Glutamatergic neuron (in vitro differentiated cells): ENCODE results near the gene GLIS1. TPM values are rescaled to one million over a fixed set of nuclear protein-coding genes. Genes with fewer than 3 reads are reported as not detected.
A peak's percentile ranks its signal among the peaks of the same experiment; 100 is the strongest.

Experiments used
- DNase-seq: peaks from one replicate; pipeline ENCODE4 v3.0.0; 2022
- H3K27ac Mint-ChIP-seq: one replicate; pipeline ENCODE4 v1.8.0; 2020; ENCODE audit warnings: mild to moderate bottlenecking, mixed read lengths, inconsistent platforms; ENCODE audit not compliant: unreplicated experiment
- H3K27me3 Mint-ChIP-seq: one replicate; pipeline ENCODE4 v1.8.0; 2020; ENCODE audit warnings: mild to moderate bottlenecking, moderate library complexity, mixed read lengths, inconsistent platforms; ENCODE audit not compliant: unreplicated experiment
- H3K36me3 Mint-ChIP-seq: one replicate; pipeline ENCODE4 v1.8.0; 2020; ENCODE audit warnings: mild to moderate bottlenecking, mixed read lengths, inconsistent platforms; ENCODE audit not compliant: unreplicated experiment
- H3K4me1 Mint-ChIP-seq: one replicate; pipeline ENCODE4 v1.8.0; 2020; ENCODE audit warnings: mild to moderate bottlenecking, low read depth, mixed read lengths, inconsistent platforms; ENCODE audit not compliant: unreplicated experiment
- H3K4me3 Mint-ChIP-seq: one replicate; pipeline ENCODE4 v1.8.0; 2020; ENCODE audit warnings: mild to moderate bottlenecking, mixed read lengths, inconsistent platforms; ENCODE audit not compliant: unreplicated experiment
- H3K9me3 Mint-ChIP-seq: one replicate; pipeline ENCODE4 v1.8.0; 2020; ENCODE audit warnings: mild to moderate bottlenecking, moderate library complexity, mixed read lengths, inconsistent platforms; ENCODE audit not compliant: unreplicated experiment
- CTCF ChIP-seq: fragments of 200-600 bp; sonication (generic); IDR thresholded peaks from one replicate; pipeline ENCODE4 v1.5.0; 2021; ENCODE audit not compliant: partially characterized antibody, unreplicated experiment
- total RNA-seq: library from RNA; stranded (reverse); fragmentation: NEBNext Ultra II Directional; extraction: Animal tissue kit (Norgen Biotek cat#: 25700); gene quantifications from one replicate; pipeline ENCODE4 v1.2.1, GENCODE V29; 2021; ENCODE audit not compliant: unreplicated experiment

GLIS1 gene
- total RNA-seq, 1 donor from 2014 or later, result 0.76 TPM

GRCh38 chr1:53738205-53739108 lies 507 bp downstream of the GLIS1 start:
- Mint-ChIP-seq H3K27me3 (no peaks in the 10 kb centered on the region), H3K4me3 (peak overlapping the region; percentile 38), H3K36me3 (peaks cover 9% of the 10 kb centered on the region), H3K9me3 (peaks cover 6% of the 10 kb centered on the region), H3K4me1 (peaks cover 13% of the 10 kb centered on the region), H3K27ac (no peak overlapping the region)
- TF ChIP-seq CTCF, result no peak
- no peak for DNase-seq

- Mint-ChIP-seq H3K4me1 (peaks cover 13% of the 10 kb centered on the region), H3K9me3 (peaks cover 5% of the 10 kb centered on the region), H3K36me3 (peaks cover 2% of the 10 kb centered on the region), H3K27me3 (no peaks in the 10 kb centered on the region), H3K27ac (no peak overlapping the region), H3K4me3 (no peak overlapping the region)
- peak; percentile 40 for DNase-seq
- no peak for TF ChIP-seq CTCF
Measured at GRCh38 chr1:53737648-53738204, 1.2 kb downstream of the GLIS1 start.

GRCh38 chr1:53736290-53736689 lies 2.7 kb downstream of the GLIS1 start:
- Mint-ChIP-seq H3K9me3 (peaks cover 4% of the 10 kb centered on the region), H3K4me3 (no peak overlapping the region), H3K27ac (no peak overlapping the region), H3K36me3 (no peaks in the 10 kb centered on the region), H3K4me1 (peaks cover 13% of the 10 kb centered on the region), H3K27me3 (no peaks in the 10 kb centered on the region)
- DNase-seq, result no peak
- no peak for TF ChIP-seq CTCF

GRCh38 chr1:53735681-53736080 lies 3.3 kb downstream of the GLIS1 start:
- Mint-ChIP-seq H3K9me3 (peaks cover 4% of the 10 kb centered on the region), H3K27me3 (no peaks in the 10 kb centered on the region)
- no peak for TF ChIP-seq CTCF

GRCh38 chr1:53735261-53735660 lies 3.7 kb downstream of the GLIS1 start:
- H3K27ac Mint-ChIP-seq, result no peak overlapping the region

More at GRCh38 chr1:53735681-53736080, 3.3 kb downstream of the GLIS1 start:
- DNase-seq, result no peak
- no peak overlapping the region for H3K27ac Mint-ChIP-seq
- no peak overlapping the region for H3K4me3 Mint-ChIP-seq
- no peaks in the 10 kb centered on the region for H3K36me3 Mint-ChIP-seq
- peaks cover 14% of the 10 kb centered on the region for H3K4me1 Mint-ChIP-seq

More at GRCh38 chr1:53735261-53735660, 3.7 kb downstream of the GLIS1 start:
- H3K9me3 Mint-ChIP-seq, result peaks cover 4% of the 10 kb centered on the region
- peaks cover 18% of the 10 kb centered on the region for H3K4me1 Mint-ChIP-seq
- TF ChIP-seq CTCF, result no peak
- peak overlapping the region; percentile 25 for H3K4me3 Mint-ChIP-seq
- no peaks in the 10 kb centered on the region for H3K36me3 Mint-ChIP-seq
- no peaks in the 10 kb centered on the region for H3K27me3 Mint-ChIP-seq
- DNase-seq, result no peak
